Smooth muscle cell of the brain vasculature (primary cell): ENCODE results near the gene MC1R.
"Not testable (repeated sequence)": the region's sequence is repeated elsewhere in the genome, so short reads cannot be mapped to it uniquely, and the experiment has no call there.

ENCODE experiments used
- DNase-seq: peaks from one replicate; pipeline ENCODE4 v3.0.0-alpha.2; 2012; ENCODE audit warnings: low read depth, low spot score

MC1R gene

GRCh38 chr16:89918453-89919347 is at the start of gene MC1R:
Gene MC1R (plus strand): TSS chr16:89918862. CDS start chr16:89919259, 397 bp downstream.
- DNase-seq, result no peak

DNA sequence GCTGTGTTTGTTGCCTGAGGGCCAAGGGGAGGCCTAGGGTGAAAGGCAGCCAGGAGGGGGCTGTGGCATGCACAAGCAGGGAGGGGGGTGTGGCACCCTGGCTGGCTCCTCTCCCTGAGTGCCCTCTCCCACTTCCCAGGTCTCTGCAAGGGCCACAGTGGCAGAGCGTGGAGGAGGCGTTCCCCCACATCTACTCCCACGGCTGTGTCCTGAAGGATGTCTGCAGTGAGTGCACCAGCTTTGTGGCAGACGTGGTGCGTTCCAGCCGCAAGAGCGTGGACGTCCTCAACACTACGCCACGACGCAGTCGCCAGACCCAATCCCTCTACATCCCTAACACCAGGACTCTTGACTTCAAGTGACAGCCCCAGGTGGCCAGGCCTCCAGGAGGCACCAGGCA is 48.8 kb upstream of the MC1R start:
- DNase-seq, result no peak

DNA sequence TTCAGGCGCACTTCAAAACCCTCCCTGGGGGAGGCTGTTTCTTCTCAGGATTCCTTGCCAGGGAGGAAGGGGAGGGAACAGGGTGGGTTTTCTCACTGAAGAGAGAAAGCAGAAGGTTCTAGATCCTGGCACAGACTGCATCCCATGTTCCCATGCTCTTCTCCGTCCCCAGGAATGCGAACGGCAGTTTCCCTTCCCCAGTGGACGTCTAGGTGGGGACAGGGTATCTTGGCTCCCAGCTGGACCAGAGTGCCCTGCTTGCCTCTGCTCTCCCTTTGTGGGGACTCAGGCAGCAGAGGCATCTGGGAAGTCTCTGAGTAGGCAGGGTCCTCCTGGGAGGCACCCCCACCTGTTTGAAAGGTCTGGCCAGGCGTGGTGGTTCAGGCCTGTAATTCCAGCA is 48.2 kb upstream of the MC1R start:
- no peak for DNase-seq

GRCh38 chr16:89871895-89872294 is 46.8 kb upstream of the MC1R start:
- no peak for DNase-seq

DNA sequence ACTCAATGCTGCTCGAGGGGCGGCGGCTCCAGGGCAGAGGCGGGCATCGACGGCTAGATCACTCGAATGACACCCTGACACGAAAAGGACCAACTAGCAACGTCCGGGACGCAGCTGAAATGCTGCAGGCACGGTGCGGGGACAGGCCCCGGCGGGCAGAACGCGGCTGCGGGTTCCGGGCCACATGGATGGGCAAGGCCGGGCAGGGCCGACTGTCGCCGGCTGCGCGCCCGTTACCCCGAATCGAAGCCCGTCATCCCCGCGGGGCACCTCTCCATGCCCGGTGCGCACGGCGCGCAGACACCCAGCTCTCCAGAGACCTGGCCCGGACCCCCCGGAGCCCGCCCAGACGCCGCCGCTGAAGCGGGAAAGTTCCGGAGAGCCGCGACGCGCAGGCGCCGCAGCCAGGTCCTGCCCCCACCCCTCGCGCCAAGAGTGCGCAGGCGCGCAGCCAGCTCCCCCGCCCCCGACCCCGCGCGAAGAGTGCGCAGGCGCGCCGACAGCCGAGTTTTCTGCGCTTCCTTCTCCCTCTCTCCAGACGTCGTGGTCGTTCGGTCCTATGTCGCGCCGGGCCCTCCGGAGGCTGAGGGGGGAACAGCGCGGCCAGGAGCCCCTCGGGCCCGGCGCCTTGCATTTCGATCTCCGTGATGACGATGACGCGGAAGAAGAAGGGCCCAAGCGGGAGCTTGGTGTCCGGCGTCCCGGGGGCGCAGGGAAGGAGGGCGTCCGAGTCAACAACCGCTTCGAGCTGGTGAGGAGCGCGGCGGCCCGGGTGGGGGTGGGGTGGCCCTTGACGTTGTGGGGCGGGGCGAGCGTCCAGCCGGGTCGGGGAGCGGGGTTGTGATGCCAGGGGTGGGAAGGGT is 45.3 kb upstream of the MC1R start, which contains the start of gene TCF25:
TCF25 (plus strand) TSS at position 484 of the 863 bp plus-strand sequence; CDS start at position 560, 76 bp downstream.
- peak; percentile 62 for DNase-seq

DNA sequence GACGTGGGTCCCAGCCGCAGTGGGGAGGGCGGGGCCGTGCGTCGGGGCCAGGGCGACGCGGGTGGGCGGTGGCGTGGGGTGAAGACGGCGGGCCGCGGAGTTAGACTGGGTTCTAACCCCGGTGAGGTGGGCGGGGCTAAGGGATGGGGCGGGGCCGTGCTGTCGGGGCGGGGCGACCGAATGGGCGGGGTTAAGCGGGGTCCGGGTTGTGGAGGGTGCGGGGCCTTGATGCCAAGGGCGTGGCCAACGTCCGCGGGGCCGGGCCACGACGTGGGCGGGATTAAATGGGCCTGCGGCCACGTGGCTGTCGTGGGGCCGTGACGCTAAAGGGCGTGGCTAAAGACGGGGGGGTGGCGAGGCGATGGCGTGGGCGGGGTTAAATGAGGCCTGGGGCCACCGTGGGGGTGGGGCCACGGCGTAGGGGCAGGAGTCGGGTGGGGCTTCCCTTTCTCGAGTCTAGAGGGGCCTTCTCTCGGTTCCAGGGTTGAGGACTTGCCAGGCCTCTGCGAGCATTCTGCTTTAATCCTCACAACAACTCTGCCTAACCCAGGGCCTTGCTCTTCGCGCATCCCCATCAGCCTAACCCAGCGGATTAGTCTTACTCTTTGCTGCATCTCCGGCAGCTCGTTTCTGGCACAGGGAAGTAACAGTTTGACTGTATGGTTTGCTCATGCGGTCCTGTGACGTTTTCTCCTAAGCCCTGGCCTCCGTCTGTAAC is 44.5 kb upstream of the MC1R start:
- peak; percentile 84 for DNase-seq

- not testable (repeated sequence) for DNase-seq
These were observed 39.5 kb upstream of the MC1R start for GRCh38 chr16:89879123-89879522.

GRCh38 chr16:89880477-89881367 is 37.9 kb upstream of the MC1R start:
- no peak for DNase-seq

DNA sequence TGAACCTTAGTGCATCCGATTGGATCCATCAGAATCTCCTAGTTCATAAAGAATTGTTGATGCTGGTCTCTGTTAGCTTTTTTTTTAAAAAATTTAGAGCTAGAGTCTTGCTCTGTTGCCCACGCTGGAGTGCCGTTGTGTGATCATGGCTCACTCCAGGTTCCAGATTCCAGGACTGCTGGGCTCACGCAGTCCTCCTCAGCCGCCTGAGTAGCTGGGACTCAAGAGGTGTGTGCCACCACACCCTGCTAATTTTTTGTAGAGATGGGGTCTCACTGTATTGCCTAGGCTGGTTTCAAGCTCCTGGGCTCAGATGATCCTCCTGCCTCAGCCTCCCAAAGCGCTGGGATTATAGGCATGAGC is 37.3 kb upstream of the MC1R start:
- DNase-seq, result no peak

- DNase-seq, result no peak
These were observed 35.2 kb upstream of the MC1R start for GRCh38 chr16:89883346-89884040.

- DNase-seq, result no peak
These were observed 34.6 kb upstream of the MC1R start for GRCh38 chr16:89884041-89884421.

- DNase-seq, result no peak
These were observed 31.4 kb upstream of the MC1R start for GRCh38 chr16:89887243-89887642.

- DNase-seq, result no peak
These were observed 28.5 kb upstream of the MC1R start for GRCh38 chr16:89890200-89890599.

DNA sequence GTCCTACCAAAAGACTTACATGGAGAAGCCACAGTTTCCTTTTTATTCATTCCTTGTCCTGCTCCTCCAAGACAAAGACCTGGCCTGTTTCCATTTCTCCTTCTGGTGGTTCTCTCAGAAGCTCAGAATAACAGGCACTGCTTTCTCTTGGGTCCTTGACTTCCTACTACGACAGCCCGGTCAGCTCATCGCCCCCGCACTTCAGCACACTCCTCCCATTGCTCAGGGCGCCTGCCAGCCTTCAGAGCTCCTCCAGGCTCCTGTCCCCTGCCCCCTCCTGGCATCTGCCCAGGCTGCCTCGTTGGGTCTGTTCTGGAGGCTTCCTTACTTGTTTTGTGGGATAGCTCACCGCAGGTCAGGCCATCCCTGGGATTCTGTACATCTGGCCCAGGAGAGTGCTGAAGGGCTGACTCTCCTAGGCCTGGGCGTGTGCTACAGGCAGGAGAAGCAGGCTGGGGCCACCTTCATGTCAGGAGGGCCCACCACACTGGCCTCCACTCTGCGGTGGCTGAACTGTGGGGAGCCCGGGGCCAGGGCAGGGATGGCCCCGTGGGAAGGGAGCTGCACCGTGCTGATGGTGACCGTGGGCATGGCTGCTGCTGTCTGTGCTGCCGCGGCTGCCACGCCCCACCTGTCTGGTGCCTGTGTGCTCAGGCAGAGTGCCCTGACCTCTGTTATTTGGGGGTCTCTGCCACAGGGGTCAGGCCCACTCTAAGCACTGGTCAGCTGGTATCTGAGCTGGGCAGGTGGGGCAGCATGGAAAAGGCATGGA is 27.6 kb upstream of the MC1R start:
- no peak for DNase-seq

DNA sequence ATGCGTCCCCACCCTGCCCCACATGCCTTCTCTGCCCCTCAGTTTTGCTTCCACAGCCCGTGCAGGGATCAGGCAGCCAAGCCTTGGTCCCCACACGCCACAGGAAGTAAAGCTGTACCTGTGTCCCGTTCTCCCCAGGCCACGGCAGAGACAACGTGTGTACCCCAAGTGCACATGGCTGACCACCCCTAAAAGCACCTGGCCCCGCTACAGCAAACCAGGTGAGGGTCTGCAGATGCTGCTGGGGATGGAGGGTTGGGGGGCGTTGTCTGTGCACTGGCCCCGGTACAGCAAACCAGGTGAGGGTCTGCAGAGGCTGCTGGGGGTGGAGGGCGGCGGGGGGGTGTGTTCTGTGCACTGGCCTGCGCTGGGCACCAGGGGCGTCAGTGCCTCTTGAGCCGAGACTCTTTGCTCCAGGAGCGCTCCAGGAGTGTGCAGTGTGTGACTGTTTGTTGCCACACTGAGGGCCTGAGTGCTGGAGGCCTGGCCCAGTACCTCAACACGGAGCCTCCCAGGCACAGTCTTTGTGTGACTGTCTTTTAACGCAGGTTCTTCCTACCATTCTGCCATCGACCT is 26.5 kb upstream of the MC1R start:
- no peak for DNase-seq

DNA sequence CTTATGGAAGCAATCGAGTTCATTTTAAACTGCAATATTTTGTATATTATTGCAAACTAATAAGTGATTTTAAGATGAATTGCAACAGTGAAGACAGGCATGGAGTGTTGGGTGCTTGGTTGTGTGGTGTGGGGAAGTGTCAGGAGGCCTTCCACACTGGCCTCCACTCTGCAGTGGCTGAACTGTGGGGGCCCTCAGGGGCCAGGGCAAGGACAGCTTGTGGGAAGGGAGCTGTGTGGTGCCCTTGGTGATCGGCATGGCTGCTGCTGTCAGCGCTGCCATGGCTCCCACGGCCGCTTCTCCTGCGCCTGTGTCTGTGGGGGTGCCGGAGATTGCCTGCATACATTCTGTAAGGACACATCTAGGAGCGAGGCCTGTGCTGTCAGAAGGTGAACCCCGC is 26.0 kb upstream of the MC1R start:
- no peak for DNase-seq

DNA sequence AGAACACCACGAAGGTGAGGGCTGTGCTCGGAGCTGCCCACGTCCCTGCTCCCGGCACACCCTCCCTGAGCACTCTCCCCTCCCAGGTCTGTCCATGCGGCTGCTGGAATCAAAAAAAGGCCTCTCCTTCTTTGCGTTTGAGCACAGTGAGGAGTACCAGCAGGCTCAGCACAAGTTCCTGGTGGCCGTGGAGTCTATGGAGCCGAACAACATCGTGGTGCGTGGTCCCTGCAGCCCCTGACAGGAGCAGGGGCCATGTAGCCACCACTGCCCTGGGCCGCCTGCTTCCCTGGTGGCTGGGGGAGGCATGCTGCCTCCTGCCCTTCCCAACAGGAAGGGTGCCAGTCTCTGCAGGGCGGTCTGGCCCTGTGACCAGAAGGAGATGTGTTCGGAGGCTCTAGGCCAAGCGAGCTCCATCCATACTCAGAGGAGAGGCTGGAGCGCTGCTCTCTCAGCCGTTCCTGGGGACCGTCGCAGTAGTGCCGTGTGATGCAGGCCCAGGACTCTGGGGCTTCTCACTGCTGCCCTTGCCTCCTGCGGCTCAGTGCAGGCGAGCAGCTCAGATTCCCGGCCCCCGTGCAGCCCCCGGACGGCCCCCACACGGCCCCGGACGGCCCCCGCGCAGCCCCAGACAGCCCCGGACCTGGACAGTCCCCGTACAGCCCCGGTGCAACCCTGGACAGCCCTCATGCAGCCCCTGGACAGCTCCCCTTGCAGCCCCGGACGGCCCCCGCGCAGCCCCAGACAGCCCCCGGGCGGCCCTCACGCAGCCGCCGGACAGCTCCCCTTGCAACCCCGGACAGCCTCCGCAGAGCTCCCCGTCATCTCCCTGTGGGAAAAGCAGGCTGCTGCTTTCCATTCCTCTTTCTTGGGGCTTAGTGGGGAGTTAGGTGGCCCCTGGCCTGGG is 24.8 kb upstream of the MC1R start:
- no peak for DNase-seq
